Right kidney (tissue), 1 donor: Measurements from ENCODE around the gene MMP3.

Experiments used
- DNase-seq: peaks from one replicate; pipeline ENCODE4 v3.0.0-alpha.2; 2016

The MMP3 gene

GRCh38 chr11:102831489-102832440, 11.6 kb downstream of the MMP3 start:
- DNase-seq: peak; percentile 34

- DNase-seq: no peak
These were observed 12.3 kb downstream of the MMP3 start for GRCh38 chr11:102831128-102831488.

- DNase-seq: no peak
These were observed 13.2 kb downstream of the MMP3 start for GRCh38 chr11:102830001-102830727.

- no peak for DNase-seq
These were observed 14.0 kb downstream of the MMP3 start for GRCh38 chr11:102829316-102830000.

GRCh38 chr11:102824556-102824955, 18.9 kb downstream of the MMP3 start:
- DNase-seq: no peak

GRCh38 chr11:102819491-102819890, 23.9 kb downstream of the MMP3 start:
- DNase-seq: no peak

GRCh38 chr11:102813484-102813883, 29.9 kb downstream of the MMP3 start:
- no peak for DNase-seq

GRCh38 chr11:102812188-102812587, 31.2 kb downstream of the MMP3 start:
- no peak for DNase-seq

GRCh38 chr11:102810950-102811660, 32.3 kb downstream of the MMP3 start:
- DNase-seq: no peak

- DNase-seq: no peak
These were observed 33.4 kb downstream of the MMP3 start for GRCh38 chr11:102809971-102810370.

- no peak for DNase-seq
These were observed 35.5 kb downstream of the MMP3 start for GRCh38 chr11:102807921-102808320.

GRCh38 chr11:102806296-102806695, 37.1 kb downstream of the MMP3 start:
- DNase-seq: no peak

GRCh38 chr11:102802341-102802740, 41.1 kb downstream of the MMP3 start:
- no peak for DNase-seq

- no peak for DNase-seq
These were observed 42.6 kb downstream of the MMP3 start for GRCh38 chr11:102800767-102801166.

GRCh38 chr11:102799681-102800340, 43.6 kb downstream of the MMP3 start:
- no peak for DNase-seq

- DNase-seq: no peak
These were observed 45.2 kb downstream of the MMP3 start, which contains the start of gene MMP1 for GRCh38 chr11:102798012-102798746. TSS of gene MMP1 (minus strand) at chr11:102798160. CDS start at chr11:102798092, 68 bp downstream.

GRCh38 chr11:102794382-102794781, 49.0 kb downstream of the MMP3 start:
- no peak for DNase-seq

- no peak for DNase-seq
These were observed 49.6 kb downstream of the MMP3 start for GRCh38 chr11:102793677-102794290.

- DNase-seq: no peak
These were observed 50.8 kb downstream of the MMP3 start for GRCh38 chr11:102792604-102793003.

GRCh38 chr11:102791271-102792036, 52.0 kb downstream of the MMP3 start:
- DNase-seq: no peak
